Hepatocyte (in vitro differentiated cells): ENCODE measurements around the gene GATD1. TPM values are rescaled to one million over a fixed set of nuclear protein-coding genes. Genes with fewer than 3 reads are reported as not detected.

Experiments
- DNase-seq: peaks from one replicate; pipeline ENCODE4 v3.0.0-alpha.2; 2016; ENCODE audit warnings: low spot score
- H2AFZ ChIP-seq: fragments of 200-600 bp; sonication (generic); 2 replicates; pipeline ENCODE4 v1.6.0; 2016; ENCODE audit warnings: antibody characterized with exemption, mild to moderate bottlenecking
- H3K27ac ChIP-seq: fragments of 200-600 bp; sonication (generic); 2 replicates; pipeline ENCODE4 v1.5.1; 2016; ENCODE audit warnings: mild to moderate bottlenecking
- H3K27me3 ChIP-seq: fragments of 200-600 bp; sonication (generic); 2 replicates; pipeline ENCODE4 v1.6.1; 2016
- H3K36me3 ChIP-seq: fragments of 200-600 bp; sonication (generic); replicated peaks from 2 replicates; pipeline ENCODE4 v1.5.1; 2016; ENCODE audit warnings: low read depth; ENCODE audit not compliant: insufficient read depth
- H3K4me1 ChIP-seq: fragments of 200-600 bp; sonication (generic); 2 replicates; pipeline ENCODE4 v1.5.1; 2016; ENCODE audit warnings: mild to moderate bottlenecking, moderate library complexity; ENCODE audit not compliant: insufficient read depth
- H3K4me2 ChIP-seq: fragments of 200-600 bp; sonication (generic); 2 replicates; pipeline ENCODE4 v1.6.0; 2016
- H3K4me3 ChIP-seq: fragments of 200-600 bp; sonication (generic); 2 replicates; pipeline ENCODE4 v1.5.1; 2016; ENCODE audit warnings: mild to moderate bottlenecking
- H3K79me2 ChIP-seq: fragments of 200-600 bp; sonication (generic); 2 replicates; pipeline ENCODE4 v1.6.0; 2017; ENCODE audit warnings: mild to moderate bottlenecking
- H3K9me2 ChIP-seq: fragments of 200-600 bp; sonication (generic); replicated peaks from 2 replicates; pipeline ENCODE4 v1.6.0; 2017; ENCODE audit warnings: mild to moderate bottlenecking; ENCODE audit not compliant: insufficient read depth
- H3K9me3 ChIP-seq: fragments of 200-600 bp; sonication (generic); 2 replicates; pipeline ENCODE4 v1.5.1; 2016; ENCODE audit warnings: low read depth, mild to moderate bottlenecking
- H4K20me1 ChIP-seq: fragments of 200-600 bp; sonication (generic); 2 replicates; pipeline ENCODE4 v1.6.0; 2016; ENCODE audit warnings: mild to moderate bottlenecking; ENCODE audit not compliant: insufficient read depth, poor library complexity, severe bottlenecking
- EZH2 ChIP-seq: fragments of 200-600 bp; sonication (generic); IDR thresholded peaks from 2 replicates; pipeline ENCODE4 v1.6.1; 2016; ENCODE audit warnings: antibody characterized with exemption, mild to moderate bottlenecking, borderline replicate concordance
- EZH2phosphoT487 ChIP-seq: fragments of 200-600 bp; sonication (generic); IDR thresholded peaks from one replicate; pipeline ENCODE4 v1.6.1; 2018; ENCODE audit warnings: antibody characterized with exemption, mild to moderate bottlenecking, low read depth, moderate library complexity; ENCODE audit not compliant: unreplicated experiment, severe bottlenecking
- WGBS: methylation state at CpG from one replicate; pipeline ENCODE4 v1.1.6; 2016; ENCODE audit warnings: low lambda C conversion rate; ENCODE audit errors: missing lambda C conversion rate; 5-methylcytosine and 5-hydroxymethylcytosine counted together
- polyA plus RNA-seq: library from polyadenylated mRNA; unstranded; fragments of >200 nt; fragmentation: Nextera tagmentation; extraction: Ambion mirVana; gene quantifications from 2 replicates; pipeline ENCODE4 v1.2.1, GENCODE V29; 2016
- total RNA-seq: library from RNA; depleted of rRNA; stranded (reverse); fragments of >200 nt; gene quantifications from 2 replicates; pipeline ENCODE4 v1.2.3, GENCODE V29; 2014
- TF ChIP-seq, protein P1 (sequence below): fragments of 200-600 bp; sonication (generic); IDR thresholded peaks from 2 replicates; pipeline ENCODE4 v1.5.1; 2016; ENCODE audit warnings: antibody characterized with exemption, mild to moderate bottlenecking; ENCODE audit not compliant: poor library complexity

Gene GATD1
- total and polyA plus RNA-seq, 2 experiments from 2014 or later, result 24.2 to 29.0 TPM

DNA sequence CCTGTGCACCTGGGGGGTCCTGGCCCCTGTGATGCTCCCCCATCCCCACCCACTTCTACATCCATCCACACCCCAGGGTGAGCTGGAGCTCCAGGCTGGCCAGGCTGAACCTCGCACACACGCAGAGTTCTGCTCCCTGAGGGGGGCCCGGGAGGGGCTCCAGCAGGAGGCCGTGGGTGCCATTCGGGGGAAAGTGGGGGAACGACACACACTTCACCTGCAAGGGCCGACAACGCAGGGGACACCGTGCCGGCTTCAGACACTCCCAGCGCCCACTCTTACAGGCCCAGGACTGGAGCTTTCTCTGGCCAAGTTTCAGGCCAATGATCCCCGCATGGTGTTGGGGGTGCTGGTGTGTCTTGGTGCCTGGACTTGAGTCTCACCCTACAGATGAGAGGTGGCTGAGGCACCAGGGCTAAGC, 50.0 kb downstream of the GATD1 start:
- H3K79me2 ChIP-seq, result no peaks in the 10 kb centered on the region
- no peak overlapping the region for H2AFZ ChIP-seq
- no peaks in the 10 kb centered on the region for H3K9me3 ChIP-seq
- peak overlapping the region; percentile 57 for H3K4me2 ChIP-seq
- no peaks in the 10 kb centered on the region for H4K20me1 ChIP-seq
- no peaks in the 10 kb centered on the region for H3K9me2 ChIP-seq
- no peaks in the 10 kb centered on the region for H3K36me3 ChIP-seq
- H3K4me3 ChIP-seq, result no peak overlapping the region
- peaks cover 23% of the 10 kb centered on the region for H3K4me1 ChIP-seq
- WGBS, result 98% methylated on average over 12 of the region's 12 CpGs
- TF ChIP-seq, protein P1, sequence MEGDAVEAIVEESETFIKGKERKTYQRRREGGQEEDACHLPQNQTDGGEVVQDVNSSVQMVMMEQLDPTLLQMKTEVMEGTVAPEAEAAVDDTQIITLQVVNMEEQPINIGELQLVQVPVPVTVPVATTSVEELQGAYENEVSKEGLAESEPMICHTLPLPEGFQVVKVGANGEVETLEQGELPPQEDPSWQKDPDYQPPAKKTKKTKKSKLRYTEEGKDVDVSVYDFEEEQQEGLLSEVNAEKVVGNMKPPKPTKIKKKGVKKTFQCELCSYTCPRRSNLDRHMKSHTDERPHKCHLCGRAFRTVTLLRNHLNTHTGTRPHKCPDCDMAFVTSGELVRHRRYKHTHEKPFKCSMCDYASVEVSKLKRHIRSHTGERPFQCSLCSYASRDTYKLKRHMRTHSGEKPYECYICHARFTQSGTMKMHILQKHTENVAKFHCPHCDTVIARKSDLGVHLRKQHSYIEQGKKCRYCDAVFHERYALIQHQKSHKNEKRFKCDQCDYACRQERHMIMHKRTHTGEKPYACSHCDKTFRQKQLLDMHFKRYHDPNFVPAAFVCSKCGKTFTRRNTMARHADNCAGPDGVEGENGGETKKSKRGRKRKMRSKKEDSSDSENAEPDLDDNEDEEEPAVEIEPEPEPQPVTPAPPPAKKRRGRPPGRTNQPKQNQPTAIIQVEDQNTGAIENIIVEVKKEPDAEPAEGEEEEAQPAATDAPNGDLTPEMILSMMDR, result no peak
- TF ChIP-seq EZH2 (no peak), EZH2phosphoT487 (no peak)
- DNase-seq, result no peak
- peak overlapping the region; percentile 77 for H3K27ac ChIP-seq
- no peaks in the 10 kb centered on the region for H3K27me3 ChIP-seq

DNA sequence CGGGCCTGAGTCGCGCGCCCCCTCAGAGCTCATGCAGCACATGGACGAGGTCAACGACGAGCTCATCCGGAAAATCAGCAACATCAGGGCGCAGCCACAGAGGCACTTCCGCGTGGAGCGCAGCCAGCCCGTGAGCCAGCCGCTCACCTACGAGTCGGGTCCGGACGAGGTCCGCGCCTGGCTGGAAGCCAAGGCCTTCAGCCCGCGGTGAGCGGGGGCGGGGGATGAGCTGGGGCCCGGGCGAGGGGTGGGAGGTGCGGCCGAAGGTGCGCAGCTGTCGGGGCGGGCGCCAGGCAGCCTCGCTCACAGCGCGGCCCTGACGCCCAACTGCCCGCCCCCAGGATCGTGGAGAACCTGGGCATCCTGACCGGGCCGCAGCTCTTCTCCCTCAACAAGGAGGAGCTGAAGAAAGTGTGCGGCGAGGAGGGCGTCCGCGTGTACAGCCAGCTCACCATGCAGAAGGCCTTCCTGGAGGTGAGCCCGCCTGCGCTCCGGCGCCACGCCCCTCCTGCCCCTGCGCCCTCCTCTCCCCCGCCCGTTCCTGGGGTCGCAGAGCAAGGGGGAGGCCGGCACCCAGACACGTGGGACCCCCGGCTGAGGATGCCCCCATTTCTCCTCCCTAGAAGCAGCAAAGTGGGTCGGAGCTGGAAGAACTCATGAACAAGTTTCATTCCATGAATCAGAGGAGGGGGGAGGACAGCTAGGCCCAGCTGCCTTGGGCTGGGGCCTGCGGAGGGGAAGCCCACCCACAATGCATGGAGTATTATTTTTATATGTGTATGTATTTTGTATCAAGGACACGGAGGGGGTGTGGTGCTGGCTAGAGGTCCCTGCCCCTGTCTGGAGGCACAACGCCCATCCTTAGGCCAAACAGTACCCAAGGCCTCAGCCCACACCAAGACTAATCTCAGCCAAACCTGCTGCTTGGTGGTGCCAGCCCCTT, 50.7 kb downstream of the GATD1 start:
- no peaks in the 10 kb centered on the region for H3K9me3 ChIP-seq
- WGBS, result 50% methylated on average over 18 of the region's 61 CpGs
- TF ChIP-seq EZH2phosphoT487 (no peak), EZH2 (no peak)
- TF ChIP-seq, protein P1, result no peak
- H3K36me3 ChIP-seq, result no peaks in the 10 kb centered on the region
- no peaks in the 10 kb centered on the region for H3K79me2 ChIP-seq
- no peaks in the 10 kb centered on the region for H4K20me1 ChIP-seq
- H2AFZ ChIP-seq, result no peak overlapping the region
- H3K4me1 ChIP-seq, result peaks cover 23% of the 10 kb centered on the region
- no peaks in the 10 kb centered on the region for H3K9me2 ChIP-seq
- H3K27me3 ChIP-seq, result no peaks in the 10 kb centered on the region
- H3K27ac ChIP-seq, result peak overlapping the region; percentile 77
- H3K4me3 ChIP-seq, result no peak overlapping the region
- H3K4me2 ChIP-seq, result peak overlapping the region; percentile 73
- peak; percentile 82 for DNase-seq

DNA sequence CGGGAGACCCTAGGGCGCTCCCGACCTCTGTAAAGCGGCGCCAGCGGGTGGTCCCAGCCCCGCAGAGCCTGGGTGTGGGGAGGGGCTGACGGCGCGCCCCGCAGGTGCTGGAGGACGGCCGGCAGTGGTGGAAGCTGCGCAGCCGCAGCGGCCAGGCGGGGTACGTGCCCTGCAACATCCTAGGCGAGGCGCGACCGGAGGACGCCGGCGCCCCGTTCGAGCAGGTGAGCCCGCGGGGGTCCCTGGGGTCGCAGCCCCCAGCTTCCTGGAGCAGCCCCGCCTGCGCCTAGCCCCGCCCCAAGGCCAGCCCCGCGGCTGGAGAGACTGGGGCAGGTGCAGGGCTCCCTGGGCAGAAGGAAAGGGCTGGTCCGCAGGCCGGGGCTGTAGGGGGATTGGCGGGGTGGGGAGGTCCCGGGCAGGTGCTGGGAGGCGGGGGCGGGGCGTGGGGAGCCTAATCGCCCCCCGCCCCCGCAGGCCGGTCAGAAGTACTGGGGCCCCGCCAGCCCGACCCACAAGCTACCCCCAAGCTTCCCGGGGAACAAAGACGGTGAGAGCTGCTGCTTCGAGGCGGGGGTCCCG, 51.6 kb downstream of the GATD1 start:
- 28% methylated on average over 35 of the region's 53 CpGs for WGBS
- Histone ChIP-seq H3K4me2 (peak overlapping the region; percentile 73), H3K9me2 (no peaks in the 10 kb centered on the region), H2AFZ (no peak overlapping the region), H3K9me3 (no peaks in the 10 kb centered on the region), H3K4me1 (peaks cover 23% of the 10 kb centered on the region), H3K79me2 (no peaks in the 10 kb centered on the region), H3K27ac (peak overlapping the region; percentile 55), H3K4me3 (no peak overlapping the region), H3K27me3 (no peaks in the 10 kb centered on the region), H4K20me1 (no peaks in the 10 kb centered on the region), H3K36me3 (no peaks in the 10 kb centered on the region)
- TF ChIP-seq EZH2 (no peak), EZH2phosphoT487 (no peak)
- TF ChIP-seq, protein P1, result no peak
- peak; percentile 16 for DNase-seq
